Sigmoid colon (tissue), 7 donors: Measurements from ENCODE around the gene OARD1. TPM values are rescaled to one million over a fixed set of nuclear protein-coding genes. Genes with fewer than 3 reads are reported as not detected.

Experiments
- DNase-seq: peaks from one replicate; pipeline ENCODE4 v3.0.0-alpha.2; 2019
- H3K27ac ChIP-seq, 4 donors: fragments of 200-600 bp; sonication (generic); one replicate each; pipeline ENCODE4 v1.5.1; 2016 to 2019; ENCODE audit warnings: mild to moderate bottlenecking in 1 of 4
- H3K27me3 ChIP-seq, 3 donors: fragments of 200-600 bp; sonication (generic); one replicate each; pipeline ENCODE4 v1.5.1; 2019; ENCODE audit warnings: mild to moderate bottlenecking in 1 of 3
- H3K36me3 ChIP-seq, 4 donors: fragments of 200-600 bp; sonication (generic); one replicate each; pipeline ENCODE4 v1.5.1; 2016 to 2019
- H3K4me1 ChIP-seq, 4 donors: fragments of 200-600 bp; sonication (generic); one replicate each; pipeline ENCODE4 v1.5.1; 2017 to 2019
- H3K4me3 ChIP-seq, 4 donors: fragments of 200-600 bp; sonication (generic); one replicate each; pipeline ENCODE4 v1.5.1; 2017 to 2019; ENCODE audit warnings: mild to moderate bottlenecking in 2 of 4, moderate library complexity in 1 of 4
- H3K9me3 ChIP-seq, 4 donors: fragments of 200-600 bp in 3 of 4; sonication (generic) in 3 of 4; one replicate each; pipeline versions ENCODE4 v1.5.1 to v1.6.1; 2013 to 2019
- EP300 ChIP-seq, 4 donors: sonication (generic); formaldehyde crosslinking; IDR thresholded peaks; one replicate each; pipeline ENCODE4 v1.6.1; 2017; ENCODE audit warnings: antibody characterized with exemption in 4 of 4
- POLR2A ChIP-seq, 2 donors: fragments of 450-650 bp; IDR thresholded peaks; one replicate each; pipeline ENCODE4 v1.6.1; 2016; ENCODE audit warnings: antibody characterized with exemption in 2 of 2, mild to moderate bottlenecking in 2 of 2, moderate library complexity in 2 of 2
- POLR2AphosphoS5 ChIP-seq, 4 donors: sonication (generic); formaldehyde crosslinking; IDR thresholded peaks; one replicate each; pipeline ENCODE4 v1.6.1; 2017; ENCODE audit warnings: antibody characterized with exemption in 4 of 4
- WGBS, 2 donors: extraction: QIAGEN DNeasy Blood & Tissue Kit; methylation state at CpG; one replicate each; pipeline ENCODE4 v1.1.7; 2013; 5-methylcytosine and 5-hydroxymethylcytosine counted together
- intact Hi-C: fragments of 100-400 bp; cut with DNase I; formaldehyde crosslinking; loops from one replicate; pipeline ENCODE4 v1.15.1; 2023
- polyA plus RNA-seq, 3 donors: library from polyadenylated mRNA; stranded (reverse); fragments of 200-250 nt; gene quantifications; one replicate each; pipeline ENCODE4 v1.2.3, GENCODE V29; 2013
- total RNA-seq, 4 donors: library from RNA; depleted of rRNA; stranded (reverse); fragments of >200 nt; gene quantifications; one replicate each; pipeline ENCODE4 v1.1.0, GENCODE V29; 2016
- TF ChIP-seq, protein P1 (sequence below), 4 experiments: fragments of 450-650 bp in 3 of 4; fragments of 200-600 bp in 1 of 4; IDR thresholded peaks; one replicate each; pipeline ENCODE4 v1.5.1; 2016 to 2019; ENCODE audit warnings: antibody characterized with exemption in 4 of 4, mild to moderate bottlenecking in 3 of 4, moderate library complexity in 2 of 4
- donor health status: healthy with polysubstance abuse.
- donor health status: Bipolar disorder and iron deficiency.
- donor health status: healthy.

The OARD1 gene
- total and polyA plus RNA-seq, 7 donors = 14.0 to 54.8 (median 26.0) TPM

DNA sequence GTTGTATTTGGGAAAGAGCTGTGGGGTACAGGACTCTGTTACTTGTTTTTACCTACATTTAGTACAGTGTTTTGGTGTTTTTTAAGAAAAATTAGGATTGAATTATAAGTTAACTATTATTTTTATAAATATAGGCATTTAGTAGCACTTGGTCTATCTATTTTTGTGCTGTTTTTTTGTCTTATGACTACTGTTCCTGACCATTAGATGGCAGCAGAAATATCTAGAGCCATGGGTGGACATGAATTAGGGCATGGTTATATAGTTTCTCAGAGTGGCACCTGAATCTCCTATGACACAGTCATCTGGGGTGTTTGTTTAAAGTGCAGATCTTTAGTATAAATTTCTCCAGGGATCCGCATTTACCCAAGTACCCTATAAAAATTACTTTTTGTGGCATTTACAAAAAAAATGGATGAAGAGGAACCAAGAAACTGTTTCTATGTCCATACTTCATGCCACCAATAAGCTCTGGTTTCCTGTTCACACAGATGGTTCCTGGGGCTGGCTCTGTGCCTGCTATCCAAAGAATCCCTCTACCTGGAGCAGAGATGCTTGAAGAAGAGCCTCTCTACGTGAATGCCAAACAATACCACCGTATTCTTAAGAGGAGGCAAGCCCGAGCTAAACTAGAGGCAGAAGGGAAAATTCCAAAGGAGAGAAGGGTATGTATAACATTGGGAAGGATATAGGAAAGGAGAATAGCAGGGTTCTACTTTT lies 20.4 kb upstream of the OARD1 start:
- no peak for TF ChIP-seq POLR2AphosphoS5 (IDR thresholded peaks at IDR 0.05)
- TF ChIP-seq, protein P1, sequence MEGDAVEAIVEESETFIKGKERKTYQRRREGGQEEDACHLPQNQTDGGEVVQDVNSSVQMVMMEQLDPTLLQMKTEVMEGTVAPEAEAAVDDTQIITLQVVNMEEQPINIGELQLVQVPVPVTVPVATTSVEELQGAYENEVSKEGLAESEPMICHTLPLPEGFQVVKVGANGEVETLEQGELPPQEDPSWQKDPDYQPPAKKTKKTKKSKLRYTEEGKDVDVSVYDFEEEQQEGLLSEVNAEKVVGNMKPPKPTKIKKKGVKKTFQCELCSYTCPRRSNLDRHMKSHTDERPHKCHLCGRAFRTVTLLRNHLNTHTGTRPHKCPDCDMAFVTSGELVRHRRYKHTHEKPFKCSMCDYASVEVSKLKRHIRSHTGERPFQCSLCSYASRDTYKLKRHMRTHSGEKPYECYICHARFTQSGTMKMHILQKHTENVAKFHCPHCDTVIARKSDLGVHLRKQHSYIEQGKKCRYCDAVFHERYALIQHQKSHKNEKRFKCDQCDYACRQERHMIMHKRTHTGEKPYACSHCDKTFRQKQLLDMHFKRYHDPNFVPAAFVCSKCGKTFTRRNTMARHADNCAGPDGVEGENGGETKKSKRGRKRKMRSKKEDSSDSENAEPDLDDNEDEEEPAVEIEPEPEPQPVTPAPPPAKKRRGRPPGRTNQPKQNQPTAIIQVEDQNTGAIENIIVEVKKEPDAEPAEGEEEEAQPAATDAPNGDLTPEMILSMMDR (IDR thresholded peaks at IDR 0.05) = peak in 1 of 4 experiments; percentile 13
- DNase-seq = no peak

DNA sequence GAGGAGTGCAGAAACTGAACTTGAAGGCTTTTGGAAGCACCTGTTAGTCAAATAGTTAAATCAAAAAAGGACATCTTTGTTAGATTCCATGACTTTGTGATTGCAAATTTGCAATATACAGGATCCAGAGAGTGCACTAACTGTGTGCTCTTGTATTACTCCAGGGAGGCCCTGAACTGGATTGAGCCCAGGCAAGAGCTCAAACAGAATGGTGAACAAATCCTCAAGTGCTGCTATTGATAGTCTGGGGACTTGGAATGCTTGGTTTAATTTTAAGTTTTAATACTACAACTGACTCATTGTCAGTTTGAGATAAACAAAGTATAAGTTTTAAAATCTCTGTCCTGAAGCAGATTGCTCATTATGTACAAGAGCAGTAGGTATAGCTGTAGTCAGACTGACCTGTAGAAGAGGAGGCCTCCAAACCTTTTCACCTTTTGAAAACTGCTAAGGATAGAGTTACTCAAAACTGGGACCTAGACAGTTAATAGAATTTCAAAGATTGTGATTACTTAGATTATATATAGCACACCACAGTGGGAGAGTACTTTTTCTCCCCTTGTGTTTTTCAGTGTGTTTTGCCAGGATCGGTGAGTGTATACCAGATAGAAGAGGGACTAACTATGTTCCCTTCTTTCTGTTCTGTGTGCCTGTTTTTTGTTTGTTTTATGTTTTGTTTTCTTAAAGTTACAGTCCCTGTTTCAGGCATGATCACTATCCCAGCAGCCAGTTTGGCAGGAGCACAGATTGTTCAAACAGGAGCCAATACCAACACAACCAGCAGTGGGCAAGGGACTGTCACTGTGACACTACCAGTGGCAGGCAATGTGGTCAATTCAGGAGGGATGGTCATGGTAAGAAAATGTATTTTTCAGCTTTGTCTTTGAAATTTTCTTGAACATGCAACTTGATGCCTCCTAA lies 18.9 kb upstream of the OARD1 start:
- peaks cover 22 to 92% (median 38%) of the 10 kb centered on the region in 4 donors for H3K36me3 ChIP-seq
- H3K27me3 ChIP-seq = no peaks in the 10 kb centered on the region
- intact Hi-C loops = no loop called here
- no peaks in the 10 kb centered on the region for H3K4me1 ChIP-seq
- H3K4me3 ChIP-seq = no peak overlapping the region
- no peaks in the 10 kb centered on the region for H3K9me3 ChIP-seq
- DNase-seq = no peak
- 38 to 45% methylated on average over 1 of the region's 1 CpG for WGBS, 2 donors
- TF ChIP-seq POLR2A (IDR thresholded peaks at IDR 0.05) (no peak), EP300 (IDR thresholded peaks at IDR 0.05) (no peak), POLR2AphosphoS5 (IDR thresholded peaks at IDR 0.05) (no peak)
- TF ChIP-seq, protein P1 (IDR thresholded peaks at IDR 0.05) = no peak
- H3K27ac ChIP-seq = no peak overlapping the region

More for the DNA sequence above, 20.4 kb upstream of the OARD1 start:
- no peaks in the 10 kb centered on the region for H3K4me1 ChIP-seq
- intact Hi-C loops = no loop called here
- no peak overlapping the region for H3K4me3 ChIP-seq
- no peak overlapping the region for H3K27ac ChIP-seq
- peaks cover 23 to 95% (median 45%) of the 10 kb centered on the region in 4 donors for H3K36me3 ChIP-seq
- H3K27me3 ChIP-seq = no peaks in the 10 kb centered on the region
- H3K9me3 ChIP-seq = no peaks in the 10 kb centered on the region
- 94 to 96% methylated on average over 4 of the region's 4 CpGs for WGBS, 2 donors

DNA sequence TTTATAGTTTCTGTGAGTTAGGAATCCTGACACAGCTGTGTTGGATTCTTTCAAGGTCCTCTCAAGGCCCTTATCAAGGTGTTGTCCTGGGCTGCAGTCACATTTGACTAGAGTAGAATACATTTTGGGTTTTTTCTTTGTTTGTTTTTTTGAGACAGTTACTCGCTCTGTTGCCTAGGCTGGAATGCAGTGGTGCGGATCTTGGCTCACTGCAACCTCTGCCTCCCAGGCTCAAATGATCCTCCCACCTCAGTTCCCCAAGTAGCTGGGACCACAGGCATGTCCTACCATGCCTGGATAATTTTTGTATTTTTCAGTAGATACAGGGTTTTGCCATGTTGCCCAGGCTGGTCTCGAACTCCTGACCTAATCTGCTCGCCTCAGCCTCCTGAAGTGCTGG lies 16.3 kb upstream of the OARD1 start:
- intact Hi-C loops = no loop called here
- no peaks in the 10 kb centered on the region for H3K27me3 ChIP-seq
- H3K4me1 ChIP-seq = no peaks in the 10 kb centered on the region
- H3K9me3 ChIP-seq = no peaks in the 10 kb centered on the region
- H3K4me3 ChIP-seq = no peak overlapping the region
- no peak for DNase-seq
- no peak overlapping the region for H3K27ac ChIP-seq
- H3K36me3 ChIP-seq = peaks cover 18 to 90% (median 23%) of the 10 kb centered on the region in 4 donors
- 95 to 97% methylated on average over 4 of the region's 4 CpGs for WGBS, 2 donors
- TF ChIP-seq POLR2AphosphoS5 (IDR thresholded peaks at IDR 0.05) (no peak), EP300 (IDR thresholded peaks at IDR 0.05) (no peak), POLR2A (IDR thresholded peaks at IDR 0.05) (no peak)
- TF ChIP-seq, protein P1 (IDR thresholded peaks at IDR 0.05) = no peak

DNA sequence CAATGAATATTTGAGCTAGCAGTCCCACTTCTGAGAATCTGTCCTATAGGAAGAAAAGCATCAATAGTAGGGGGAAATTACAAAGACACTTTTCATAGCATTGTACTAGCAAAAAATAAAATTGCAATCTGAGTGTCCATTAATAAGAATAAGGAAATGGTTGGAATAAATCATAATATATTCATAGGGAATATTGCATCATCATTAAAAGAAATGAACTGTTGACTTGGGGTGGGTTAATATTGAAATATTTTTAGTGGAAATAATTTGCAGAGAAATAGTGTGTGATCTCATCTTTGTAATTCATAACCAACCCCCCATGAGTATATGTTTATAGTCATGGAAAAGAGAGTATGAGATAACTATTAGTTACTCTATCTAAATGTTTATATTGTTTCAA lies 13.0 kb upstream of the OARD1 start:
- no peaks in the 10 kb centered on the region for H3K9me3 ChIP-seq
- no peak overlapping the region for H3K27ac ChIP-seq
- no peak for DNase-seq
- peaks cover 8 to 87% (median 24%) of the 10 kb centered on the region in 4 donors for H3K36me3 ChIP-seq
- H3K27me3 ChIP-seq = no peaks in the 10 kb centered on the region
- no peaks in the 10 kb centered on the region for H3K4me1 ChIP-seq
- H3K4me3 ChIP-seq = no peak overlapping the region
- TF ChIP-seq POLR2AphosphoS5 (IDR thresholded peaks at IDR 0.05) = no peak
- TF ChIP-seq EP300 (IDR thresholded peaks at IDR 0.05) = no peak
- no peak for TF ChIP-seq POLR2A (IDR thresholded peaks at IDR 0.05)
- TF ChIP-seq, protein P1 (IDR thresholded peaks at IDR 0.05) = no peak
- intact Hi-C loops = no loop called here
